Left ventricle myocardium inferior (tissue), 1 donor: ENCODE data around the gene STAP1. TPM values are rescaled to one million over a fixed set of nuclear protein-coding genes. Genes with fewer than 3 reads are reported as not detected.

ENCODE experiments used
- DNase-seq: peaks from one replicate; pipeline ENCODE4 v3.0.0-alpha.2; 2020
- H3K27ac ChIP-seq: fragments of 200-600 bp; replicated peaks from 2 replicates; pipeline ENCODE4 v1.8.0; 2021
- H3K27me3 ChIP-seq: fragments of 200-600 bp; 2 replicates; pipeline ENCODE4 v1.8.0; 2021; ENCODE audit warnings: low read depth
- H3K36me3 ChIP-seq: fragments of 200-600 bp; 2 replicates; pipeline ENCODE4 v1.8.0; 2021
- H3K4me1 ChIP-seq: fragments of 200-600 bp; 2 replicates; pipeline ENCODE4 v1.8.0; 2021
- H3K4me3 ChIP-seq: fragments of 200-600 bp; 2 replicates; pipeline ENCODE4 v1.8.0; 2021; ENCODE audit warnings: mild to moderate bottlenecking, moderate library complexity
- H3K9me3 ChIP-seq: fragments of 200-600 bp; replicated peaks from 2 replicates; pipeline ENCODE4 v1.8.0; 2021
- CTCF ChIP-seq: fragments of 200-600 bp; IDR thresholded peaks from 2 replicates; pipeline ENCODE4 v1.8.0; 2021; ENCODE audit warnings: antibody characterized with exemption, mild to moderate bottlenecking, borderline replicate concordance
- intact Hi-C: fragments of 100-400 bp; cut with micrococcal nuclease; formaldehyde crosslinking; loops from one replicate; pipeline ENCODE4 v1.11.0; 2022
- total RNA-seq: library from RNA; stranded (reverse); fragmentation: NEBNext Ultra II Directional; extraction: Animal tissue kit (Norgen Biotek cat#: 25700); gene quantifications from one replicate; pipeline ENCODE4 v1.2.1, GENCODE V29; 2021
- donor health status: DM: no; HTN: yes; CAD: no; lungs with severe emphysema.

The STAP1 gene
- total RNA-seq, 1 donor from 2014 or later: not detected

DNA sequence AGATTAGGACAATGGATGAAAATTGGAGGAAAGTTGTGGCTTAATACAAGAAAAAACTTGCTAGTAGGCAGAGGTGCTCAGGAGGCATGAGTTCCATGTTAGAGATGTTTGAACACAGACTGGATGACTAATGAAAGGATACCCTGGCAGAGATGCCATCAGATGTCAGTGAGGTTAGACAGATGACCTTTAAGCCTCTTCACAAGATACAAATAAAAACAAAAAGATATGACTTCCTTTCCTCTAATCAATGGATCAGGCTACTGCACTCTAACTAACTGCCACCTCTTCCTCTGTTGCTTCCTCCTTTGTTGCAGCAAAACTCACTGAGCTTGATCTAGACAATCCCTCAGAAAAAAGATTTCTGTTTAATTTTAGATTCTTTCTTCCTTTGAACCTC, 14.7 kb downstream of the STAP1 start:
- Histone ChIP-seq H3K27ac (no peak overlapping the region), H3K9me3 (no peaks in the 10 kb centered on the region), H3K4me1 (no peaks in the 10 kb centered on the region), H3K36me3 (no peaks in the 10 kb centered on the region), H3K27me3 (no peaks in the 10 kb centered on the region), H3K4me3 (no peak overlapping the region)
- intact Hi-C loops: no loop called here
- no peak for DNase-seq
- TF ChIP-seq CTCF: no peak

GRCh38 chr4:67575232-67576058, 16.9 kb downstream of the STAP1 start:
- H3K27me3 ChIP-seq: no peaks in the 10 kb centered on the region
- no peak for DNase-seq
- no peaks in the 10 kb centered on the region for H3K4me1 ChIP-seq
- no peak overlapping the region for H3K27ac ChIP-seq
- TF ChIP-seq CTCF: no peak
- no peak overlapping the region for H3K4me3 ChIP-seq
- H3K9me3 ChIP-seq: no peaks in the 10 kb centered on the region
- intact Hi-C loops: no loop called here
- no peaks in the 10 kb centered on the region for H3K36me3 ChIP-seq

DNA sequence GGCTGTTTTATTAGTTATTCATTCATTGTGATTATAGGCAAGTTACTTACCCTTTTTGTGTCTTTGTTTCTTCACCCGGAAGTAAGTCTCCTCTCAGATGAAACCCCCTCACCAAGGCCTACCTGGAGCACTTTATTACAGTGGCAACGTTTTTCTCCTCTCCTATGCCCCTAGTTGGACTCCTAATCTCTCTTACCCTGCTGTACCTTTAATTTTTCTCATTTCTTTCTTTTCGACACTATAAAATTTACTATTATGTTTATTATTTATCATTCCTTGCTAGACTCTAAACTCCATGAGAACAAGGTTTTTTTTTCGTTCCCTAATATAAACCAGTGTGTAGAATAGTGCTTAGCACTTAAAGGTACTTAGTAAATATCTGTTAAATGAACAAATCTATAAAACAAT, 17.5 kb downstream of the STAP1 start:
- no peak for DNase-seq
- no peaks in the 10 kb centered on the region for H3K36me3 ChIP-seq
- H3K4me3 ChIP-seq: no peak overlapping the region
- H3K9me3 ChIP-seq: no peaks in the 10 kb centered on the region
- H3K27me3 ChIP-seq: no peaks in the 10 kb centered on the region
- no peak overlapping the region for H3K27ac ChIP-seq
- intact Hi-C loops: no loop called here
- no peaks in the 10 kb centered on the region for H3K4me1 ChIP-seq
- TF ChIP-seq CTCF: no peak

- Histone ChIP-seq H3K4me1 (no peaks in the 10 kb centered on the region), H3K27ac (no peak overlapping the region), H3K27me3 (no peaks in the 10 kb centered on the region), H3K9me3 (no peaks in the 10 kb centered on the region), H3K4me3 (no peak overlapping the region), H3K36me3 (no peaks in the 10 kb centered on the region)
- intact Hi-C loops: no loop called here
- DNase-seq: no peak
- no peak for TF ChIP-seq CTCF
These were observed 18.0 kb downstream of the STAP1 start for GRCh38 chr4:67576538-67576937.

- no peak for TF ChIP-seq CTCF
- H3K36me3 ChIP-seq: no peaks in the 10 kb centered on the region
- H3K27me3 ChIP-seq: no peaks in the 10 kb centered on the region
- no peaks in the 10 kb centered on the region for H3K9me3 ChIP-seq
- no peaks in the 10 kb centered on the region for H3K4me1 ChIP-seq
- DNase-seq: no peak
- intact Hi-C loops: no loop called here
- no peak overlapping the region for H3K4me3 ChIP-seq
- no peak overlapping the region for H3K27ac ChIP-seq
These were observed 22.1 kb downstream of the STAP1 start for GRCh38 chr4:67580577-67580976.
